Ovary (tissue), 9 donors: ENCODE measurements around the gene SSUH2. TPM values are rescaled to one million over a fixed set of nuclear protein-coding genes. Genes with fewer than 3 reads are reported as not detected.

ENCODE experiments used
- DNase-seq, 5 donors: peaks; one replicate each; pipeline ENCODE4 v3.0.0-alpha.2; 2019 to 2020
- H3K27ac ChIP-seq, 2 donors: fragments of 200-600 bp; one replicate each; pipeline versions ENCODE4 v1.5.1 to v1.8.0; 2019 to 2022
- H3K27me3 ChIP-seq: fragments of 200-600 bp; one replicate; pipeline ENCODE4 v1.8.0; 2022
- H3K36me3 ChIP-seq: fragments of 200-600 bp; sonication (generic); one replicate; pipeline ENCODE4 v1.5.1; 2019
- H3K4me1 ChIP-seq: one replicate; pipeline ENCODE4 v1.8.1; 2013; ENCODE audit warnings: mild to moderate bottlenecking, moderate library complexity; ENCODE audit not compliant: insufficient read depth
- H3K4me3 ChIP-seq: fragments of 200-600 bp; sonication (generic); one replicate; pipeline ENCODE4 v1.5.1; 2017
- H3K9me3 ChIP-seq, 2 donors: fragments of 200-600 bp in 1 of 2; sonication (generic) in 1 of 2; one replicate each; pipeline versions ENCODE4 v1.5.1 to v1.8.1; 2013 to 2019; ENCODE audit warnings: mild to moderate bottlenecking in 1 of 2, moderate library complexity in 1 of 2
- CTCF ChIP-seq, 3 donors: fragments of 450-650 bp in 2 of 3; fragments of 200-600 bp in 1 of 3; IDR thresholded peaks; one replicate each; pipeline versions ENCODE4 v1.5.1 to v1.8.0; 2016 to 2022; ENCODE audit warnings: antibody characterized with exemption in 3 of 3, mild to moderate bottlenecking in 1 of 3
- EP300 ChIP-seq: sonication (generic); formaldehyde crosslinking; IDR thresholded peaks from one replicate; pipeline ENCODE4 v1.6.1; 2017; ENCODE audit warnings: antibody characterized with exemption
- POLR2A ChIP-seq: fragments of 450-650 bp; IDR thresholded peaks from one replicate; pipeline ENCODE4 v1.6.1; 2017; ENCODE audit warnings: antibody characterized with exemption, mild to moderate bottlenecking, moderate library complexity
- WGBS, 3 donors: extraction: QIAGEN DNeasy Blood & Tissue Kit in 1 of 3; methylation state at CpG; one replicate each; pipeline versions ENCODE4 v1.1.5 to v1.1.7; 2013 to 2017; 5-methylcytosine and 5-hydroxymethylcytosine counted together
- intact Hi-C, 4 donors: fragments of 100-400 bp; cut with DNase I; formaldehyde crosslinking; loops; one replicate each; pipeline versions ENCODE4 v1.11.0 to v1.15.1; 2022 to 2023
- polyA plus RNA-seq, 2 donors: library from polyadenylated mRNA; stranded (reverse); fragments of 200-250 nt in 1 of 2; fragments of 350-450 nt in 1 of 2; fragmentation: Illumina TruSeq in 1 of 2; extraction: RNeasy Lipid Tissue Mini Kit (QIAGEN cat#74804) in 1 of 2; gene quantifications; one replicate each; pipeline ENCODE4 v1.2.3, GENCODE V29; 2013 to 2014
- total RNA-seq, 7 donors: library from RNA; depleted of rRNA in 2 of 7; stranded (reverse); fragments of >200 nt in 2 of 7; fragmentation: NEBNext Ultra II Directional in 3 of 7; extraction: Animal tissue kit (Norgen Biotek cat#: 25700) in 3 of 7; gene quantifications; one replicate each; pipeline versions ENCODE4 v1.1.0 to v1.2.4, GENCODE V29; 2016 to 2023
- donor health status: DM: no; HTN: no; CAD: no; lungs with moderate emphysema.
- donor health status: DM: no; HTN: no; CAD: no.
- donor health status: Bipolar disorder and iron deficiency.
- donor health status: DM: yes; HTN: yes; CAD: no.
- donor health status: DM: no; HTN: no; CAD: no.
- donor health status: DM: yes; HTN: yes; CAD: no.

The SSUH2 gene
- total and polyA plus RNA-seq, 9 donors = 0.27 to 1.6 (median 0.63) TPM; not detected in 1

- Histone ChIP-seq H3K9me3 (no peaks in the 10 kb centered on the region), H3K27ac (no peak overlapping the region), H3K4me3 (no peak overlapping the region), H3K27me3 (no peaks in the 10 kb centered on the region), H3K36me3 (no peaks in the 10 kb centered on the region), H3K4me1 (no peaks in the 10 kb centered on the region)
- intact Hi-C loops = no loop called here
- 83 to 87% (median 85%) methylated on average over 7 of the region's 7 CpGs for whole genome bisulfite sequencing, 3 donors
- no peak for DNase-seq
- TF ChIP-seq CTCF (IDR thresholded peaks at IDR 0.05) (no peak), POLR2A (no peak), EP300 (no peak)
Measured at GRCh38 chr3:8597219-8597853, 47.3 kb downstream of the SSUH2 start.

- no peak for TF ChIP-seq POLR2A
- no peak for TF ChIP-seq CTCF (IDR thresholded peaks at IDR 0.05)
- TF ChIP-seq EP300 = no peak
- 85 to 91% (median 89%) methylated on average over 18 of the region's 18 CpGs for WGBS, 3 donors
- no peak for DNase-seq
- no peak overlapping the region for H3K27ac ChIP-seq
- H3K36me3 ChIP-seq = no peaks in the 10 kb centered on the region
- no peaks in the 10 kb centered on the region for H3K9me3 ChIP-seq
- intact Hi-C loops = no loop called here
- no peaks in the 10 kb centered on the region for H3K27me3 ChIP-seq
- no peak overlapping the region for H3K4me3 ChIP-seq
- no peaks in the 10 kb centered on the region for H3K4me1 ChIP-seq
Measured at GRCh38 chr3:8596321-8597218, 48.0 kb downstream of the SSUH2 start.

GRCh38 chr3:8595695-8596115 lies 48.9 kb downstream of the SSUH2 start:
- no peak for DNase-seq
- intact Hi-C loops = no loop called here
- TF ChIP-seq EP300 = no peak
- no peak for TF ChIP-seq CTCF (IDR thresholded peaks at IDR 0.05)
- no peak for TF ChIP-seq POLR2A
- whole genome bisulfite sequencing, 3 donors = 92 to 93% (median 92%) methylated on average over 9 of the region's 9 CpGs
- Histone ChIP-seq H3K4me1 (no peaks in the 10 kb centered on the region), H3K27ac (no peak overlapping the region), H3K4me3 (no peak overlapping the region), H3K9me3 (no peaks in the 10 kb centered on the region), H3K27me3 (no peaks in the 10 kb centered on the region), H3K36me3 (no peaks in the 10 kb centered on the region)

DNA sequence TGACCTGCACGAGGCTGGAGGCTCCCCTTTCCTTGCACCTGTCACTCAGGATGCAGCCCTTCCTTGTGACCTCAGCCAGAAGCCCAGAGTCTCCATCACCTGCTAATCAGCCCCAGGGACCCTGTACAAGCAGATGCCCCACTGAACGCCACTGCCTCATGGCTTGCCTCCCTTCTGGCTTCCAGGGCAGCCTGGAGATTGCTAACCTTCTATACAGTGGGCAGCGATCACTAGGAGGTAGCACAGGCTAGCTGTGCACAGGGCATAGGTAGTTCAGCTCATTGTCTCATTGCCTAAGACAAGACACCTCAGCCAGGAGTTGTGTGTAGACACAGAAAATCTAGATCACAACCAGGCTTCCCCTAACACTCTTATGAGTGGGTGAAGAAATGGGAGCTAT lies 49.3 kb downstream of the SSUH2 start:
- 77 to 94% (median 91%) methylated on average over 3 of the region's 3 CpGs for WGBS, 3 donors
- no peaks in the 10 kb centered on the region for H3K4me1 ChIP-seq
- DNase-seq = no peak
- intact Hi-C loops = no loop called here
- no peaks in the 10 kb centered on the region for H3K36me3 ChIP-seq
- no peak overlapping the region for H3K4me3 ChIP-seq
- no peak for TF ChIP-seq CTCF (IDR thresholded peaks at IDR 0.05)
- no peak for TF ChIP-seq POLR2A
- no peak for TF ChIP-seq EP300
- H3K27ac ChIP-seq = no peak overlapping the region
- no peaks in the 10 kb centered on the region for H3K27me3 ChIP-seq
- H3K9me3 ChIP-seq = no peaks in the 10 kb centered on the region
